HG02981 (cell line): ENCODE results near the gene CNKSR2.

Source experiments
- ATAC-seq: cut with Tn5 transposase; IDR thresholded peaks from one replicate; pipeline ENCODE4 v1.9.1; 2021; ENCODE audit warnings: mild to moderate bottlenecking, moderate library complexity; ENCODE audit not compliant: unreplicated experiment

Gene CNKSR2

DNA sequence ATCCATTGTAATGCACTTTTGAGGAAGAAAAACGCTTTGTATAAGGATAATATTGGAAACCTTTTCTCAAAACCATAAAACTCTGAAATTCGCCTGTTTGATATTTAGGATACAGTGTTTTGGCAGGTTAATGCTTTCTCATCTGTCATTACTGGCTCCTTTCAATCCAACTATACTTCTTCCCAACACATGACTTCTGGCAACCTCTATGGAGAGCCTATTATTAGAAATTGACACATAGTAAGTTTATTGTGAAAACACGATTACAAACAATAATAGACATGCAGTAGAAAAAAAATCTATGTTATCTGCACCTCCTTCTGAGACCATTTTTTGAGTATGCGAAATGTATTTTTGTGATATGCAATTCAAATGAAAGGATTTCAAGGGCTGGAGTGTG lies 288.5 kb downstream of the CNKSR2 start:
- ATAC-seq, result no peak

GRCh38 chrX:21666252-21666651 lies 292.0 kb downstream of the CNKSR2 start:
- no peak for ATAC-seq

DNA sequence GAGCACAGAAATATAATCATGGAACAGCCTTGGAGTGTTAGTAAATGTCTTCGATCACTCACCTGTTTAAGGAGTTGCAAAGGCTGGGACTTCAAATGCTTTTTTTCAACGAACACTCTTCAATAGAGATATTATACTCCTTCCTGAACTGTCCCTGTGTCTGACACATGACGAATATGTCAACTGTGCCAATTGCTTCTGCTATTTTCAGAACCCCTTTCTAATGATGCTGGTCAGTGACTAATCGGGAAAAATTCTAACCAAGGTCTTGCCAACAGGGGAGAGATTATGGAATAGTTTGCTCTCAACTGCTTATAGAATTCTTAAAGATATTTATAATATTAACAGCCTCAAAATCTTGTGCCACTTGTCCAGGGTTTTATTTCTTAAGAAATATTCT lies 292.5 kb downstream of the CNKSR2 start:
- no peak for ATAC-seq

DNA sequence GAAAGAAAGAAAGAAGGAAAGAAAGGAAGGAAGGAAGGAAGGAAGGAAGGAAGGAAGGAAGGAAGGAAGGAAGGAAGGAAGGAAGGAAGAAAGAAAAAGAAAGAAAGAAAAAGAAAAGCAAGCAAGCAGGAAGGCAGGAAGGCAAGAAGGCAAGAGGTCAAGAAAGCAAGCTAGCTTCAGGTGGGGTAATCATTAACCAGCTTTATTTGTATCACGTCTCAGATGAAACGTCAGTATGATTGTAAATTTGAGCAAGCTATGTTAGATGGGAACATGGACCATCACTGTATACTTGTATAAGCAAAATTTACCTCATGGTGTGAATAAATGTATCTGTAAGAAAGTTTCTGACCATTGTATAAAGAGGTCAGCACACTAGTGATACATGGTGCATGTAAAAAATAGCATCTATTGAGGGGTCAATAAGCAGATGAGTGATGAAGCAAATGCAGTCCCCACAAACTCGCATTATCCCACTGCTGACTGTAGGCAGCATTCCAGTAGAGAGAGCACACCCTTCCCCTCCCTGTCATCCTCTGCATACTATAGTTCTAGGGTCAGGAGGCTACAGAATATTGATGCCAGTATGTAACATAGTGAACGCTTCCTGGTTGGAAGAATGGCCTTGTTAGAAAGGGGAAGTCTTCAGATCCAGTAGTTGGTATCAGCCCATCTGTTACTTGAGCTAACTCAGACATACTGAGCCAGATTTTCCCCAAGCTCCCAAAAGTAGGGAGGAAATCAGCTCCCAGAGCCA lies 300.4 kb downstream of the CNKSR2 start:
- ATAC-seq, result no peak

GRCh38 chrX:21675931-21676330 lies 301.7 kb downstream of the CNKSR2 start:
- ATAC-seq, result no peak

DNA sequence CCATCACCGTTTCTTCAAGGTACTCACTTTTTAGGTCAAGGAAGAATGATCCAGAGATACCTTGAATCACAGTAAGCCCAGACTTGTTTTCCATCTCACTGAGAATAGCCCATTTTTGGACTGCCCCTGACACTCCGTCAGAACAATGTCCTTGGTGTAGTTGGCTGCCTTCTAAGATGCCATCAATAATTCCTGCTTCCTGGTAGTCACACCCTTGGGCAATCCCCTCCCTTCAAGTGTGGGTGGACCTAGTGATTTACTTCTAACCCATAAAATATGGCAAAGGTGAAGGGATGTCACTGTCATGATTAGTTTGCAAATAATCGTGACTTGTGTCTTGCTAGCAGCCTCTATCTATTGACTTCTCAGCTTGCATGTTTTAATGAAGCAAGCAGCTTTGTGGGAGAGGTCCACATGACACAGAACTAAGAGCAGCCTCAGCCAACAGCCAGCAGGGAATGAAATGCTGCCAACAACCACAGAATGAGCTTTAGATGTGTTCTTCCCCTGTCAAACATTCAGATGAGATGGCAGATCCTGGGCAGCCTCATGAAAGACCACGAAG lies 303.9 kb downstream of the CNKSR2 start:
- no peak for ATAC-seq

- no peak for ATAC-seq
These were observed 309.7 kb downstream of the CNKSR2 start for GRCh38 chrX:21683941-21684340.

GRCh38 chrX:21691512-21692018 lies 317.3 kb downstream of the CNKSR2 start:
- ATAC-seq, result no peak

- no peak for ATAC-seq
These were observed 324.1 kb downstream of the CNKSR2 start for GRCh38 chrX:21698272-21698671.

DNA sequence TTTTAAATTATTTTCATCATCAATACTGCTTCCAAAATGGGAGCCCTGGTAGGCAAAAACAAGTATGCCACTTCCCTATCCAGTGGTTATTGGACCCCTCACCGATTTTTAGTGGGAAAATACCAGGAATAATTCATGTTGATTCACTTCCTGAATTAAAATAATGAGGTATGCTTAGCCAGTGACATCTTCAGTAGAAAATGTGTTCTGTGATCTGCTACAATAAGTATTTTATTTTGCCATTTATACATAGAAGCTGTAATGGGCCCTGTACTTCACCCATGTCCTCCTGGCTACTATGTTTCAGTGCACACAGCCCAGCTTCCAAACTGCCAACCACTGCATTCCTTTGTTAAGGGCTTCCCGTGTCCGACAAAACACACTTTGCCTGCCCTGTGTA lies 324.9 kb downstream of the CNKSR2 start:
- ATAC-seq, result no peak

GRCh38 chrX:21700275-21700674 lies 326.1 kb downstream of the CNKSR2 start:
- ATAC-seq, result no peak

DNA sequence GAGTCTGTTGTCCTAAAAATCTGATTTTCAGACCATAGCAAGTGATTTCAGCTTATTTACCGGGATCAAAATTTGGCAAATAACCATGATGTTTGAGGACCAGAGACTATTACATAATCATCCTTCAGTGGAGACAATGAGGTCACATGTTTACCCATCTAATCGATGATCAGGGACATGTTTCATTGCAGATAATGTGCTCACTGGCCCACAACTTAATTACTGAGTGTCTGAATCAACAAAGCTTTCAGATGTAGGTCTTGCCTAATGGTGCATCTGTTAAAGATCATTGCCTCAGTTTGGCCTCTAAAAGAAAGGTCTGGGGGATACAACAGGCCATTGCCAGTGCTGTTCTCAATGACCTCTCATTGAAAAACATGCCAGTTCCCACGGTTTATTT lies 326.7 kb downstream of the CNKSR2 start:
- ATAC-seq, result no peak

- no peak for ATAC-seq
These were observed 328.5 kb downstream of the CNKSR2 start for GRCh38 chrX:21702725-21703124.
